ENCODE results near the gene NFIB. TPM values are rescaled to one million over a fixed set of nuclear protein-coding genes. Genes with fewer than 3 reads are reported as not detected.

Gene NFIB
- total and polyA plus RNA-seq, 2 donors from 2014 or later, result 15.6 to 112 TPM

DNA sequence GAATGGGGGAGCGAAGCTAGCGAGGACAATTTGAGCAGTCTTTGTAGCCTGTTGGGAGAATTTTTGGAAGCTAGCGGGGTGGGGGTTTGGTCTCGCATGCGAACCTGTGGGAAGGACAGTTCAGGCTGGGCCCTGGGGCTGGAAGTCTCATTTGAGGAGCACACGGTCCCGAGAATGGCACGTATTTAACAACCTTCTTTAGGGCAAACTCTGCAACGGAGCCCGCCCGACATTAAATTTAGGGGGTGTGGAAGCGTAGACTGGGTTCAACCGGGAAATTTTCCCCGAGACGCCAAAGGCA is 35.2 kb upstream of the NFIB start:
- Histone ChIP-seq H3K27me3 (ENCODE audit: control insufficient read depth, insufficient read depth, low read length) (peaks cover 58% of the 10 kb centered on the region), H3K4me3 (ENCODE audit: low read length in 3 of 3) (peak overlapping the region in 2 of 3 donors; percentile 58 to 71), H3K36me3 (ENCODE audit: control insufficient read depth in 2 of 3, insufficient read depth in 3 of 3, low read length in 3 of 3) (no peaks in the 10 kb centered on the region), H3K4me1 (ENCODE audit: control insufficient read depth in 2 of 3, insufficient read depth in 2 of 3, low read depth in 1 of 3, low read length in 3 of 3) (peaks cover 0 to 7% (median 5%) of the 10 kb centered on the region in 3 donors), H3K9me3 (ENCODE audit: control insufficient read depth in 2 of 3, insufficient read depth in 1 of 3, low read length in 3 of 3) (no peaks in the 10 kb centered on the region), H3K9ac (ENCODE audit: low read length in 3 of 3) (peak overlapping the region in 1 of 3 donors; percentile 60), H3K27ac (ENCODE audit: low read depth in 2 of 2, low read length in 2 of 2) (no peak overlapping the region)
- FAIRE-seq, result no peak
- TF ChIP-seq, protein P1, sequence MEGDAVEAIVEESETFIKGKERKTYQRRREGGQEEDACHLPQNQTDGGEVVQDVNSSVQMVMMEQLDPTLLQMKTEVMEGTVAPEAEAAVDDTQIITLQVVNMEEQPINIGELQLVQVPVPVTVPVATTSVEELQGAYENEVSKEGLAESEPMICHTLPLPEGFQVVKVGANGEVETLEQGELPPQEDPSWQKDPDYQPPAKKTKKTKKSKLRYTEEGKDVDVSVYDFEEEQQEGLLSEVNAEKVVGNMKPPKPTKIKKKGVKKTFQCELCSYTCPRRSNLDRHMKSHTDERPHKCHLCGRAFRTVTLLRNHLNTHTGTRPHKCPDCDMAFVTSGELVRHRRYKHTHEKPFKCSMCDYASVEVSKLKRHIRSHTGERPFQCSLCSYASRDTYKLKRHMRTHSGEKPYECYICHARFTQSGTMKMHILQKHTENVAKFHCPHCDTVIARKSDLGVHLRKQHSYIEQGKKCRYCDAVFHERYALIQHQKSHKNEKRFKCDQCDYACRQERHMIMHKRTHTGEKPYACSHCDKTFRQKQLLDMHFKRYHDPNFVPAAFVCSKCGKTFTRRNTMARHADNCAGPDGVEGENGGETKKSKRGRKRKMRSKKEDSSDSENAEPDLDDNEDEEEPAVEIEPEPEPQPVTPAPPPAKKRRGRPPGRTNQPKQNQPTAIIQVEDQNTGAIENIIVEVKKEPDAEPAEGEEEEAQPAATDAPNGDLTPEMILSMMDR (IDR thresholded peaks at IDR 0.05; ENCODE audit: borderline replicate concordance, extremely low read depth, insufficient read depth), result no peak
- intact Hi-C loops (cut with DNase I), result no loop called here
- DNase-seq, result peak in 3 of 5 donors; percentile 56 to 69 (median 58)

GRCh38 chr9:14348373-14349145 is 34.6 kb upstream of the NFIB start:
- Histone ChIP-seq H3K27me3 (ENCODE audit: control insufficient read depth, insufficient read depth, low read length) (peaks cover 62% of the 10 kb centered on the region), H3K9ac (ENCODE audit: low read length in 3 of 3) (peak overlapping the region in 1 of 3 donors; percentile 60)
- no peak for FAIRE-seq

DNA sequence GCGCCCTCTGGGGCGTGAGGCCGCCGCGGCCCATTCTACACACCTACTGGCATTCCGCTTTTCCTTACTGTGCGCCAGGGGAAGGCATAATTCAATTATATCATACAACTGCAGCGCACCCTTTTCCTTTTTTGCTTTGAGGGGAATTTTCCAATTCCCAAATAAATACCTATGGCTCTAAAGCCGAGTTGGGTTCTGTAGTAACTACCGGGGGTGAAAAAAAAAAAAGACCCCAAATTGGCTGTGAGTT is 34.1 kb upstream of the NFIB start:
- peaks cover 0 to 7% (median 5%) of the 10 kb centered on the region in 3 donors for H3K4me1 ChIP-seq (ENCODE audit: control insufficient read depth in 2 of 3, insufficient read depth in 2 of 3, low read depth in 1 of 3, low read length in 3 of 3)

More at GRCh38 chr9:14348373-14349145, 34.6 kb upstream of the NFIB start:
- peak overlapping the region in 2 of 3 donors; percentile 58 to 71 for H3K4me3 ChIP-seq (ENCODE audit: low read length in 3 of 3)
- peaks cover 0 to 7% (median 5%) of the 10 kb centered on the region in 3 donors for H3K4me1 ChIP-seq (ENCODE audit: control insufficient read depth in 2 of 3, insufficient read depth in 2 of 3, low read depth in 1 of 3, low read length in 3 of 3)
- H3K9me3 ChIP-seq (ENCODE audit: control insufficient read depth in 2 of 3, insufficient read depth in 1 of 3, low read length in 3 of 3), result no peaks in the 10 kb centered on the region
- no peaks in the 10 kb centered on the region for H3K36me3 ChIP-seq (ENCODE audit: control insufficient read depth in 2 of 3, insufficient read depth in 3 of 3, low read length in 3 of 3)
- peak overlapping the region in 1 of 2 donors; percentile 73 for H3K27ac ChIP-seq (ENCODE audit: low read depth in 2 of 2, low read length in 2 of 2)
- intact Hi-C loops (cut with DNase I), result no loop called here
- TF ChIP-seq, protein P1 (IDR thresholded peaks at IDR 0.05; ENCODE audit: borderline replicate concordance, extremely low read depth, insufficient read depth), result no peak
- DNase-seq, result peak in 3 of 5 donors; percentile 43 to 62 (median 59)

More for the DNA sequence above, 34.1 kb upstream of the NFIB start:
- H3K27me3 ChIP-seq (ENCODE audit: control insufficient read depth, insufficient read depth, low read length), result peaks cover 64% of the 10 kb centered on the region
- TF ChIP-seq, protein P1 (IDR thresholded peaks at IDR 0.05; ENCODE audit: borderline replicate concordance, extremely low read depth, insufficient read depth), result no peak
- intact Hi-C loops (cut with DNase I), result no loop called here
- no peaks in the 10 kb centered on the region for H3K9me3 ChIP-seq (ENCODE audit: control insufficient read depth in 2 of 3, insufficient read depth in 1 of 3, low read length in 3 of 3)
- peak overlapping the region in 1 of 2 donors; percentile 73 for H3K27ac ChIP-seq (ENCODE audit: low read depth in 2 of 2, low read length in 2 of 2)
- H3K36me3 ChIP-seq (ENCODE audit: control insufficient read depth in 2 of 3, insufficient read depth in 3 of 3, low read length in 3 of 3), result no peaks in the 10 kb centered on the region
- no peak for FAIRE-seq
- peak in 1 of 5 donors; percentile 65 for DNase-seq
- H3K9ac ChIP-seq (ENCODE audit: low read length in 3 of 3), result peak overlapping the region in 1 of 3 donors; percentile 60
- H3K4me3 ChIP-seq (ENCODE audit: low read length in 3 of 3), result peak overlapping the region in 2 of 3 donors; percentile 58 to 71

All from kidney (tissue), 14 donors.